ENCODE results near the gene CLMP.

CLMP gene

GRCh38 chr11:123216249-123216648 is 21.2 kb upstream of the CLMP start:
- TF ChIP-seq, protein P1, sequence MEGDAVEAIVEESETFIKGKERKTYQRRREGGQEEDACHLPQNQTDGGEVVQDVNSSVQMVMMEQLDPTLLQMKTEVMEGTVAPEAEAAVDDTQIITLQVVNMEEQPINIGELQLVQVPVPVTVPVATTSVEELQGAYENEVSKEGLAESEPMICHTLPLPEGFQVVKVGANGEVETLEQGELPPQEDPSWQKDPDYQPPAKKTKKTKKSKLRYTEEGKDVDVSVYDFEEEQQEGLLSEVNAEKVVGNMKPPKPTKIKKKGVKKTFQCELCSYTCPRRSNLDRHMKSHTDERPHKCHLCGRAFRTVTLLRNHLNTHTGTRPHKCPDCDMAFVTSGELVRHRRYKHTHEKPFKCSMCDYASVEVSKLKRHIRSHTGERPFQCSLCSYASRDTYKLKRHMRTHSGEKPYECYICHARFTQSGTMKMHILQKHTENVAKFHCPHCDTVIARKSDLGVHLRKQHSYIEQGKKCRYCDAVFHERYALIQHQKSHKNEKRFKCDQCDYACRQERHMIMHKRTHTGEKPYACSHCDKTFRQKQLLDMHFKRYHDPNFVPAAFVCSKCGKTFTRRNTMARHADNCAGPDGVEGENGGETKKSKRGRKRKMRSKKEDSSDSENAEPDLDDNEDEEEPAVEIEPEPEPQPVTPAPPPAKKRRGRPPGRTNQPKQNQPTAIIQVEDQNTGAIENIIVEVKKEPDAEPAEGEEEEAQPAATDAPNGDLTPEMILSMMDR (conservative IDR thresholded peaks at IDR 0.05) = no peak
- H3K27ac ChIP-seq = no peak overlapping the region

GRCh38 chr11:123214940-123215339 is 19.9 kb upstream of the CLMP start:
- no peak overlapping the region for H3K27ac ChIP-seq
- TF ChIP-seq, protein P1 (conservative IDR thresholded peaks at IDR 0.05) = no peak

- no peak overlapping the region for H3K27ac ChIP-seq
- TF ChIP-seq, protein P1 (conservative IDR thresholded peaks at IDR 0.05) = no peak
Observed at GRCh38 chr11:123214396-123214795, 19.3 kb upstream of the CLMP start.

GRCh38 chr11:123213307-123213771 is 18.3 kb upstream of the CLMP start:
- H3K27ac ChIP-seq = peak overlapping the region; percentile 55
- TF ChIP-seq, protein P1 (conservative IDR thresholded peaks at IDR 0.05) = no peak

GRCh38 chr11:123212406-123212805 is 17.4 kb upstream of the CLMP start:
- H3K27ac ChIP-seq = peak overlapping the region; percentile 55
- TF ChIP-seq, protein P1 (conservative IDR thresholded peaks at IDR 0.05) = no peak

DNA sequence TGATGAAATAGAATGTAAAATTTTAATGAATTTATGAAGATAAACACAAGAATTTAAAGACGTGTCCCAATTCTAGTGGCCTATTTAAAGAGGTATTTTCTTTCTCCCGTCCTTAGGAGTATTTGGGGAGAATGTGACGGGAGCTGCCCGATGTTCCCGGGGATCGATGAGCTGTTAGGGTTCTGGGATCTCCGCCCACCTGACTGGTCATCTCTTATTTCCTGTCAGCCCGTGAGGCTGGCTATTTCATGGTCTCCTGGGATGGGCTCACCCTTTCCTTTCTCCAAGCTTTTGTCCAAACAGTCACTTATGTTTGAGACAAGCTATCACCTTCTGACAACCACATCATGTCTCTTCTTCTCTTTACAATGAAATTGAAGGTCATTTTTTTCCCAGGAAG is 16.9 kb upstream of the CLMP start:
- TF ChIP-seq, protein P1 (conservative IDR thresholded peaks at IDR 0.05) = no peak
- H3K27ac ChIP-seq = no peak overlapping the region

DNA sequence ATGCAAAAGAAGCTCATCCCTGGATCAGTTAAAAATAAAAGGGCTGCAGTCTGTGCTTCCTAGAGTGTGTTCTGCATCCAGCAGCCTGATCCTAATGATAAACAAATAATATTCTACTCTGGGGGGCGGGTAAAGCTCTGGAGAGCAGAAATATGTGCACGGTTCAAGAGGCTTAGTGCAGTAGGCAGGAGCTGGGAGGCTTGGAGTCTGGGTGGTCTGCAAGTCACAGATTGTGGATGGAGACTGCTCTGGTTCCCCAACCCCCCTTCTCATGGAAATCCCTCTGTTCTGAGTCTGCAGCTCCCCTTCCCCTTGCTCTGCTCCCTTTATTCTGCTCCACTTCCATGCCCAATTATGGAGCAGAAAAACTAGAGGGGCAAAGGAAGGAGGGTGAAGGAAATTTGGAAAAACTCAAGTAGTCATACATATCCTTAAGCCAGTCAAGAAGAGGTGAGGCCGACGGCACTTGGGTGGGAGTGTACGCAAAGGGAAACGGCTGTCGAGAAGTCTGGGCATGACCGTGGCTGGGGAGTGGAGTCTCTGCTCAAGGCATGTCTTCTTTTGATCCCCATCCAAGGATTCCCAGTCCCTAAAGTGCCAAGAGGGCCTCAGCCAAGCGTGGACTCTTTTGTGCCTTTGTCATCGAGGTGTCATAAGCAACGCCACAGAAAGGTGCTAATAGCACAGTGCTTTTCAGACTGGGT is 16.3 kb upstream of the CLMP start:
- TF ChIP-seq, protein P1 (conservative IDR thresholded peaks at IDR 0.05) = no peak
- H3K27ac ChIP-seq = no peak overlapping the region
